NCI-H1694 treated with DMSO at 0.1 percent for 48 hours (cell line): ENCODE results near the gene TEX2.
A peak's percentile ranks its signal among the peaks of the same experiment; 100 is the strongest.
"Not testable (repeated sequence)": the region's sequence is repeated elsewhere in the genome, so short reads cannot be mapped to it uniquely, and the experiment has no call there.

Experiments used
- DNase-seq: peaks from one replicate; lab custom pipeline; 2025; lab: John Stamatoyannopoulos, UW

The TEX2 gene

GRCh38 chr17:64212122-64212521 is 50.9 kb downstream of the TEX2 start:
- no peak for DNase-seq

- DNase-seq: no peak
Observed at GRCh38 chr17:64209983-64210382, 53.1 kb downstream of the TEX2 start.

DNA sequence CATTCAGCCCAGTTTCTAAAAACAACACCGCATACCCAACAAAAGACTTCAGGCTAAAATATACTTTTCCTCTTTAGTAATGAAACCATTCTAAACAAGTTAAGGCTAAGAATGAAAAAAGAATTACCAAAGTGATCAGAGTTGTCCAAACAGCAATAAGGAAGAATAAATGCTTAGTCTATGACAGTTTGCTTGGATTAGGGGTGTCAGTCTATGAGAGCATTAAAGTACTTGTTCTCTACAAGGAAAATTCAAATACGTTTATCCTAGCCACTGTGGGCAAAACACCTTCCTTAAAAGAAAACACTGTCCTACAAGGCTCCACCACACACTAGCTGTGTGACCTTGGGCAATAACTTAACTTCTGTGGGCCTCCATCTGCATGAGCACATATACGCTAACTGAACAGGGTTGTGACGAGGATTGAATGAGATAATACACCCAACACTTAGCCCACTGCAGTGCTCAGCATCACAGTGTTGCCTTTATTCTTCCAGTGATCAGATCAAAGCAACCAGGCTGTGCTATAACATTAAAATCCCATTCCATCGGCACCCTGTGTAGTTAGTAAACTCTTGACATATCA is 53.6 kb downstream of the TEX2 start:
- DNase-seq: no peak

- not testable (repeated sequence) for DNase-seq
Observed at GRCh38 chr17:64208656-64209055, 54.4 kb downstream of the TEX2 start.

GRCh38 chr17:64205804-64206203 is 57.3 kb downstream of the TEX2 start:
- DNase-seq: no peak

DNA sequence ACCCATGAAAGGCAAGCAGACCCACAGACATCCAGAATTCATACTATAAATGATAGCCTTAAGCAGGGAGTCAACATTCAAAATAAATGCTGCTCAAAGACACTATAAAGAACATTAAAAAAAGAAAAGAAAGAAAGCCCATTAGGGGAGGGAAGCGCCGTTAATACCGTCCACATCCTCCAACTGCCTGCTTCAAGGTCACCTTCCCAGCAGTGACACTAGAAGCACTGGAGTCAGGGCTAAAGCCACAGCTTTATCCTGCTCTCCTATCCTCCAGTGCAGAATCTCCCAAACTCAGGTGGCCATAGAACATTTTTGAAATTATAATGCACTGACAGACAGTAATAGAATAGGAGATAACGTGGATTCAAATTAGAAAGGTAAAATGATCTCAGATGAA is 59.4 kb downstream of the TEX2 start:
- no peak for DNase-seq

DNA sequence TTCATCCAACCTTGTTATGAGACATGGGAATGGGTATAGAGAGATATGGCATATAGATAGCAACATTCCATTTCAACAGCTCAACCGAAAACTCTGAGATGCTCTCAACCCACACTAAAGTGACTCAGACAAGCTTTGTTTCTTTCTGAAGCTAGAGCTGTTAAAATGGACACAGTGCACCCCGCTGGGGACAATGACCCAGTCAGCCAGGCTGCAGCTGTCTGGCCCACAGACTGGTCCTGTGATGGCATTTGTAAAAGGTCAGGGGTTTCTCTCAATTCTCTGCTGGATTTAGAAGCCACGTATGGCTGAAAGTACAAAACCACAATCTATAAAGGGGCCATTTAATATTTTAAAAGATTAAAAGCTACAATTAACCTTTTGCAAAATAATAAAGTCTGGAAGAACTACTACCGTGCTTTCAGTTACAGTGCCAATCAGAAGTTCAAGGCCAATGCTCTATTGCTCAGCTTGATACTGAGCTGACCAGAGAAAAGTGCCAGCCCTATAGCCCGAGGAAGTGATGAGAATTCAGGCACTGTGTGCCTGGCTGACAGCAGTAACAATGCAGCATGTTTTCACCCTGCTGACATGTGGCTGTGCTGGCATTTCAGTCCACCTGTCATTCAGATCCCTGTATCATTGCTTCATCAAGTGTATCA is 60.2 kb downstream of the TEX2 start:
- no peak for DNase-seq

GRCh38 chr17:64200080-64201032 is 62.7 kb downstream of the TEX2 start:
- no peak for DNase-seq

DNA sequence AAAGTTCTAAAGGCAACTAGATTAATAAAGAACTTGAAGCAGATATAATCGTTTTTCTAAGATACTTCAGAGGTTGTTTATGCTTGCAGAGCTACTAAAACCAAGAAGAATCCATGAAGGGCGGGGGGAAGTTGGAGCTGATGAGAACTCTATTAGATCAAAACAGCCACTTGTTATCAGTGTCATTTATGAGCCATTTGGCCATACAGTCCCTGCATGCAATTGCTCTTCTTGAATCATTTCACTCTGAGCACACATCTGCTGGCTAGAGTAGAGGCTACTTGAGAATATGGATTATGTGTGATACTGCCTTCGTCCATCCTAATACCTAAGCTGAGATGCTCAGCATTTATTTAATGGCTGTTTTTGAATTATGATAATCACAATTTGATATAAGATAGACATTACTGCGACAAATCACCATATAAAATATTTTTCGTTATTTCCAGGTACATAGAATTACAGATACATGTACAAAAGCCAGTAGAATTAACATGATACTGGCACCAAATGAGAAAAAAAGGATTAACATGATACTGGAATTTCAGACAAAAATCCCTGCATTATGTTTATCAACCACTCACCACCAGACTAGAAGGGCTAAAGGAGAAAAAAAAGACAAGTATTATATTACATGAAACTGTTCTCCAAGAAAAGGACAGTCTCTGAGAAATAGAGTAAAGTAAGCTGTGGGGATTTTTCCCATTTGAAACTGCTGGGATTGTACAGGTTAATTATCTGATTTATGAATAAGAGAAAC is 64.5 kb downstream of the TEX2 start:
- DNase-seq: no peak

DNA sequence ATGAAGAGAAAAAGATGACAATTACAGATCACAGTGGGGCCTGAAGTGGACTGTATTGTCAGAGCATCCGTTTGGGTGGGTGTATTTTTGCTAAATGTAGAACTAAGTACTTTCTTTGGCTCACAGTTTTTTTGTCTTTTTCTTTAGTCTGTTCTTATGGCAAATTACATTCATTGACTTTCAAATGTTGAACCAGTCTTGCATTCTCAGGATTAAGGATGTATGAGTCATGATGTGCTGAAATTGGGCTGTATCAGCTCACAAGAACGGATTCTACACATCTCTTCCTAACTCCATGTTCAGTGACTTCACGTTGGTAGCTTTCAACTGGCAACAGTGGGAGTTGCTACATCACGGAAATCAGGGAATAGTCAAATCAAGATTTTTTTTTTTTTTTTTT is 66.5 kb downstream of the TEX2 start:
- no peak for DNase-seq

DNA sequence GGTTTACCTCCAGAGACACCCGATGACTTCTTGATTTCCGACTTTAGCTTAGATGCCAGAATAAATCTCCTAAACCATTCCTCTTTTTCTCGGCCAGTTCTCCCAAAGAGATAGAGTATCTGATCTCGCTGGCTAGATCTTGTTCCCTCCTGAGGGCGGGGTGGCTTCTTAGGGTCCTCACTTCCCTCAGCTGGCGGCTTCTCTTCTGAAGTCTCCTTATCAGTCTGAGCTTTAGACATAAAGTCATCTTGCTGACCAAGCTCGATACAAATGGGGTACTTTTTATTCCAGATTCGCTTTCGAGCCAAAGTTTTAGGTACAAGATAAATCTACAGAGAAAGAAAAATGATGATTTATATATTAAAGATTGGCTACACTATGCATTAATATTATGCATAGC is 69.5 kb downstream of the TEX2 start:
- no peak for DNase-seq

- DNase-seq: no peak
Observed at GRCh38 chr17:64192589-64192988, 70.5 kb downstream of the TEX2 start.

DNA sequence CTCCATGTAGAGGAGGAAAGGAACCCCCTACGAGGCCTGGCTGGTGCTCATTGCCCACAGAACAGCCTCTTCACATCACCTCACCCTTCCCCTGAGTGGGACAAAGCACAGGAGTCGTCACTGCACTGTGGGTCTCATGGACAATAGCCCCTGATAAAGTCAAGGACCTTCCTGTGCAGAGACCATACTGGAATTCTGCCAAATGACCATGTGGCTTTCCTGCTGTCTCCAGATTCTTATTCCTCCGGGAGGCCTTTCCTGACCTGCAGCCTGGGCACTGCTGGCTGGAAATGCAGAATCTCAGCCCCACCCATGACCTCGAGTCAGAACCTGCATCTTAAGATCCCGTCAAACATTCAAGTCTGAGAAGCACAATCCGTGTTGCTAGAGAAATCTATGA is 72.6 kb downstream of the TEX2 start:
- no peak for DNase-seq

- DNase-seq: no peak
Observed at GRCh38 chr17:64188088-64188487, 75.0 kb downstream of the TEX2 start.

- DNase-seq: no peak
Observed at GRCh38 chr17:64187093-64187895, 75.8 kb downstream of the TEX2 start.

DNA sequence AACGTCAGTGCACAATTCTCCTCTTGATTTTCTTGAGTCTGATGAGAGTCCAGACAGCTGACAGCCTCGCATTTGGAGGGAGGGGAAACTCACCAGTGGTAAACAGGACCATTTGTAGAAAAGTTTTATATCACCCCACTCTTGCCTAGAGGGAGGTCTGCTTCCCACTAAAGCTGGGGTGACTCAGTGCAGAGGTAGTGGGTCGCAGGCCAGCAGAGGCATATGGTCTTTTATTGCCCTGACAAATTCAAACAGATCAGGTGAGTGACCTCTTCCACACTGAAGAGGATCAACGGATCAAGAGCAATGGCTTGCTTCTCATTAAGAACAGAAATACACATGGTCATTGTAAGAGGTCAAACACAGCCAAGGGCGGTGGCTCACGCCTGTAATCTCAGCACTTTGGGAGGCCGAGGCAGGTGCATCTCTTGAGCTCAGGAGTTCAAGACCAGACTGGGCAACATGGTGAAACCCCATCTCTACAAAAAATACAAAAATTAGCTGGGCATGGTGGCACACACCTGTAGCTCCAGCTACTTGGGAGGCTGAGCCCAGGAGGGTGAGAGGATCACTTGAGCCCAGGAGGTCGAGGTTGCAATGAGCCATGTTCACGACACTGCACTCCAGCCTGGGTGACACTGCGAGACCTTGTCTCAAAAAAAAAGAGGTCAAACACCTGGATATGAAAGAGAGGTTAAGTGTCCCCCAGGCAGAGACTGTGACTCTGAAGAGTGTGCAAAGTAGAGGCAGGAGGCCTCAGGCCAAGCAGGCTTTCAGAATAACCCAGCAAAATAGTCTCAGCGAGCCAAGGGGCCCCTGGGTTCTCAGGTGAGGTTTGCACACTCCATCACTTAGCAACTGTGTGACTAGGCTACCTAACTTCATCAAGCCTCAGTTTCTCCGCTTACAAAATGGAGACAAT is 76.6 kb downstream of the TEX2 start:
- no peak for DNase-seq

GRCh38 chr17:64185557-64185956 is 77.5 kb downstream of the TEX2 start:
- DNase-seq: not testable (repeated sequence)

- no peak for DNase-seq
Observed at GRCh38 chr17:64185101-64185500, 78.0 kb downstream of the TEX2 start.

DNA sequence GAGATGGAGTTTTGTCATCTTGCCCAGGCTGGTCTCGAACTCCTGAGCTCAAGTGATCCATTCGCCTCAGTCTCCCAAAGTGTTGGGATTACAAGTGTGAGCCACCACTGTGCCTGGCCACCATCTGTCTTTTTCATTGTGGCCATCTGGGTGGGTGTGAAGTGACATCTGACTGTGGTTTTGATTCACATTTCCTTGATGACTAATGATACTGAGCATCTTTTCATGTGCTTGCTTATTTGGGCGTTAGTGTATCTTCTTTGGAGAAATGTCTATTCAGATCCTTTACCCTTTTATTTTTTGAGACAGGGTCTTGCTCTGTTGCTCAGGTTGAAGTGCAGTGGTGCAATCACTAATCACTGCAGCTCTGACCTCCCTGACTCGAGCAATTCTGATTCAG is 79.2 kb downstream of the TEX2 start:
- DNase-seq: peak; percentile 49

- DNase-seq: no peak
Observed at GRCh38 chr17:64182325-64183012, 80.6 kb downstream of the TEX2 start.
